ENCODE measurements around the gene GSTP1. TPM values are rescaled to one million over a fixed set of nuclear protein-coding genes. Genes with fewer than 3 reads are reported as not detected.

Gene GSTP1
- polyA plus RNA-seq, 3 donors: 853 to 1,483 (median 1,250) TPM

DNA sequence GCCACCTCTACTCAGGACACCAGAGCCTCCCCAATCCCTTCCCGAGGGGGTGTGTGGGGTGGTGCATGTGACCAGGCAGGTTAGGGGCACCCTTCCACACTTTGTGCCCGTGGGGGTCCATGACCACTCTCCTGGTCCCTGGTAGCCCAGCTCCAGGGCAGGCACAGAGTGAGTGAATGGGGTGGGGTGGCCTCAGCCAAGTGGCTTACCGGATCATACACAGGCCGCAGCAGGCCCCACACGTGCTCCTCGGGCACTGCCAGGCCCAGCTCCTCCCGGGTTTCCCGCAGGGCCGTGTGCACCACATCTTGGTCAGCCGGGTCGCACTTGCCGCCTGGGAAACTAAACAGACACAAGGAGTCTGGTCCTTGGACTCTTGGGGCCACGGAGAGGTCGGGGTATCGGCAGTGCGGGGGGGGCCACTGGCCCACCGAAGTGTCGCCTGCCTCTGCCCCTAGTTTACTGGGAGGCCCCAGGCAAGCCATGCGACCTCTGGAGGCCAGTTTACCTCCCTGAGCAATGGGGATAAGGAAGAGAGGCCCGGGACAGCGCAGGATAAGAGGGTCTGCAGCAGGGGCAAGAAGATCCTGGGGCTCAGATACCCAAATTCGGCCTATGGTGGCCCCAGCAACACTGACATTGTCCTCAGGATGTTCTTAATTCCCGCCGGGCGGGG is 45.2 kb downstream of the GSTP1 start:
- H3K4me3 ChIP-seq (replicated peaks in 1 of 3; ENCODE audit: low read depth in 2 of 3, low read length in 3 of 3): peak overlapping the region in 1 of 3 experiments; percentile 77
- no peak overlapping the region for H3K9ac ChIP-seq (ENCODE audit: insufficient read depth, low read length, poor library complexity, severe bottlenecking)
- peak overlapping the region in 1 of 2 donors; percentile 39 for H3K4me3 Mint-ChIP-seq
- H3K27ac ChIP-seq (ENCODE audit: low read depth in 1 of 2, low read length in 2 of 2): peak overlapping the region in 1 of 2 donors; percentile 6
- H3K27ac Mint-ChIP-seq: no peak overlapping the region
- H3K79me2 ChIP-seq (ENCODE audit: insufficient read depth, low read length): no peaks in the 10 kb centered on the region
- peaks cover 0 to 7% (median 0%) of the 10 kb centered on the region in 7 donors for H3K9me3 Mint-ChIP-seq
- H3K27me3 Mint-ChIP-seq (ENCODE audit: low read depth in 3 of 3): peaks cover 2 to 5% (median 4%) of the 10 kb centered on the region in 3 donors
- H4K20me1 ChIP-seq (ENCODE audit: insufficient read depth, low read length): no peaks in the 10 kb centered on the region
- H3K4me1 Mint-ChIP-seq: peaks cover 10% of the 10 kb centered on the region
- H3K9me3 ChIP-seq (replicated peaks in 1 of 2; ENCODE audit: control insufficient read depth in 1 of 2, insufficient read depth in 1 of 2, low read length in 2 of 2): no peaks in the 10 kb centered on the region
- no peaks in the 10 kb centered on the region for H3K36me3 ChIP-seq (replicated peaks in 1 of 2; ENCODE audit: control insufficient read depth in 1 of 2, insufficient read depth in 2 of 2, low read length in 2 of 2)
- H3K4me2 ChIP-seq (replicated peaks; ENCODE audit: extremely low read depth, low read length, poor library complexity, severe bottlenecking): peak overlapping the region; percentile 79
- H2AFZ ChIP-seq (ENCODE audit: insufficient read depth, low read depth, low read length, poor library complexity, severe bottlenecking): peak overlapping the region; percentile 83
- peaks cover 16 to 21% of the 10 kb centered on the region in 2 donors for H3K4me1 ChIP-seq (ENCODE audit: control insufficient read depth in 1 of 2, insufficient read depth in 2 of 2, low read length in 2 of 2)
- no peaks in the 10 kb centered on the region for H3K27me3 ChIP-seq (ENCODE audit: control insufficient read depth in 2 of 2, insufficient read depth in 2 of 2, low read length in 2 of 2)
- WGBS (ENCODE audit: insufficient coverage): 65% methylated on average over 24 of the region's 25 CpGs
- TF ChIP-seq, protein P1, sequence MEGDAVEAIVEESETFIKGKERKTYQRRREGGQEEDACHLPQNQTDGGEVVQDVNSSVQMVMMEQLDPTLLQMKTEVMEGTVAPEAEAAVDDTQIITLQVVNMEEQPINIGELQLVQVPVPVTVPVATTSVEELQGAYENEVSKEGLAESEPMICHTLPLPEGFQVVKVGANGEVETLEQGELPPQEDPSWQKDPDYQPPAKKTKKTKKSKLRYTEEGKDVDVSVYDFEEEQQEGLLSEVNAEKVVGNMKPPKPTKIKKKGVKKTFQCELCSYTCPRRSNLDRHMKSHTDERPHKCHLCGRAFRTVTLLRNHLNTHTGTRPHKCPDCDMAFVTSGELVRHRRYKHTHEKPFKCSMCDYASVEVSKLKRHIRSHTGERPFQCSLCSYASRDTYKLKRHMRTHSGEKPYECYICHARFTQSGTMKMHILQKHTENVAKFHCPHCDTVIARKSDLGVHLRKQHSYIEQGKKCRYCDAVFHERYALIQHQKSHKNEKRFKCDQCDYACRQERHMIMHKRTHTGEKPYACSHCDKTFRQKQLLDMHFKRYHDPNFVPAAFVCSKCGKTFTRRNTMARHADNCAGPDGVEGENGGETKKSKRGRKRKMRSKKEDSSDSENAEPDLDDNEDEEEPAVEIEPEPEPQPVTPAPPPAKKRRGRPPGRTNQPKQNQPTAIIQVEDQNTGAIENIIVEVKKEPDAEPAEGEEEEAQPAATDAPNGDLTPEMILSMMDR (IDR thresholded peaks at IDR 0.05): no peak
- no peak for DNase-seq
- H3K36me3 Mint-ChIP-seq: no peaks in the 10 kb centered on the region
- intact Hi-C loops (cut with micrococcal nuclease): loop anchor here (5.0 to 10.0 kb wide), 2 partner anchors 83 to 86 kb away; no protein-coding TSS in a partner anchor

DNA sequence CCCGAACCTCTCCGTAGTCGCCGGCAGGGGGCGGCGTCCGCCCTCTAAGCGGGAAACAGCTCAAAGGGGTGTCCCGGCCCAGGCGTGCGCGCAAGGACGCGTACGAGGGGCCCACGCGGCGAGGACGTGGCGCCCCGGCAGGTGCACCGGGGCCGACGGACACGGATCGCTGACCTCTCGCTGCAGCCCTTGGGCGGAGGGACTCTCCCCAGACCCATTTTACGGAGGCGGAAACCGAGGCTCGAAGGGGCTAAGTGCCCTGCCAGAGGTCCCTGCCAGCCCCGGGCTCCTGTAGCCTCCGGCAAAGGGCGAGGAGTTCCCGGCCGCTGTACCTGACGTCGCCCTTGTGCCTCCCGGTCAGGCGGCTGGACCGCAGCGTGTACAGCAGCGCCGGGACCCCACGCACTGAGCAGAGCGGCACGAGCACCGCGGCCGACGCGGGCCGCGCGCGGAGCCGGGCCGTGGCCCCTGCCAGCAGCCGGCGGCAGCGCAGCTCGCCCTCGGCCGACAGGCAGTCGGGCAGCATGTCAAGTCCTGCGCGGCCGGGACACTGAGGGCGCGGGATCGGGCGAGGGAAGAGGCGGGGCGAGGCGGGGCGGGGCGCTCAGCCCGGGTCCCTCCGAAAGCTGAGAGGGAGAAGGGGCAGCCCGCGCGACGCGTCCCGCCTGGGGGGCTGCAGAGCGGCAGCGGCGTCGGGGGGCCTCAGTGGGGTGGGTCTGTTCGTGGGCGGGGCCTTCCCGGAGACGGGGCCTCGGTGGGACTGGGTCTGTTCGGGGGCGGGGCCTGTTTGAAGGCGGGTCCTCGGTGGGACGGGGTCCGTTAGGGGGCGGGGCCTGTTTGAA is 46.0 kb downstream of the GSTP1 start, which contains the start of gene NUDT8:
TSS of gene NUDT8 (minus strand) at position 552 of the 842 bp plus-strand sequence. CDS start at position 526, 26 bp downstream.
- Histone ChIP-seq H3K27me3 (ENCODE audit: control insufficient read depth in 2 of 2, insufficient read depth in 2 of 2, low read length in 2 of 2) (no peaks in the 10 kb centered on the region), H3K9ac (ENCODE audit: insufficient read depth, low read length, poor library complexity, severe bottlenecking) (peak within 1 kb of the TSS; percentile 69), H3K79me2 (ENCODE audit: insufficient read depth, low read length) (no peaks in the 10 kb centered on the region), H3K4me3 (replicated peaks in 1 of 3; ENCODE audit: low read depth in 2 of 3, low read length in 3 of 3) (peak within 1 kb of the TSS; percentile 48 to 86 (median 56)), H3K9me3 (replicated peaks in 1 of 2; ENCODE audit: control insufficient read depth in 1 of 2, insufficient read depth in 1 of 2, low read length in 2 of 2) (no peaks in the 10 kb centered on the region), H4K20me1 (ENCODE audit: insufficient read depth, low read length) (no peaks in the 10 kb centered on the region), H3K27ac (ENCODE audit: low read depth in 1 of 2, low read length in 2 of 2) (peak within 1 kb of the TSS; percentile 28 to 70), H3K4me1 (ENCODE audit: control insufficient read depth in 1 of 2, insufficient read depth in 2 of 2, low read length in 2 of 2) (peaks cover 16 to 21% of the 10 kb centered on the region in 2 donors), H2AFZ (ENCODE audit: insufficient read depth, low read depth, low read length, poor library complexity, severe bottlenecking) (peak within 1 kb of the TSS; percentile 86), H3K36me3 (replicated peaks in 1 of 2; ENCODE audit: control insufficient read depth in 1 of 2, insufficient read depth in 2 of 2, low read length in 2 of 2) (no peaks in the 10 kb centered on the region), H3K4me2 (replicated peaks; ENCODE audit: extremely low read depth, low read length, poor library complexity, severe bottlenecking) (peak within 1 kb of the TSS; percentile 98)
- no peaks in the 10 kb centered on the region for H3K36me3 Mint-ChIP-seq
- peaks cover 0 to 7% (median 0%) of the 10 kb centered on the region in 7 donors for H3K9me3 Mint-ChIP-seq
- DNase-seq: peak; percentile 73 to 79 (median 74)
- H3K4me3 Mint-ChIP-seq: peak within 1 kb of the TSS; percentile 84 to 90
- peaks cover 10% of the 10 kb centered on the region for H3K4me1 Mint-ChIP-seq
- intact Hi-C loops (cut with micrococcal nuclease): loop anchor here (2.0 to 10.0 kb wide), 5 partner anchors 29 to 178 kb away; no protein-coding TSS in a partner anchor
- H3K27ac Mint-ChIP-seq: peak within 1 kb of the TSS; percentile 56 to 92 (median 89)
- TF ChIP-seq, protein P1 (IDR thresholded peaks at IDR 0.05): peak; percentile 96
- WGBS (ENCODE audit: insufficient coverage): under 1% methylated on average over 92 of the region's 102 CpGs
- H3K27me3 Mint-ChIP-seq (ENCODE audit: low read depth in 3 of 3): peaks cover 1 to 5% (median 2%) of the 10 kb centered on the region in 3 donors
